Cardiac septum (tissue), 1 donor: ENCODE measurements around the gene C1QTNF6. TPM values are rescaled to one million over a fixed set of nuclear protein-coding genes. Genes with fewer than 3 reads are reported as not detected.

Experiments used
- DNase-seq: peaks from one replicate; pipeline ENCODE4 v3.0.0-alpha.2; 2020; ENCODE audit warnings: low spot score
- intact Hi-C: fragments of 100-400 bp; cut with DNase I; formaldehyde crosslinking; loops from one replicate; pipeline ENCODE4 v1.14.0; 2022
- total RNA-seq: library from RNA; stranded (reverse); fragmentation: NEBNext Ultra II Directional; extraction: Animal tissue kit (Norgen Biotek cat#: 25700); gene quantifications from one replicate; pipeline ENCODE4 v1.2.1, GENCODE V29; 2021
- donor health status: DM: no; HTN: no; CAD: no.

C1QTNF6 gene
- total RNA-seq, 1 donor from 2014 or later, result 2.8 TPM

DNA sequence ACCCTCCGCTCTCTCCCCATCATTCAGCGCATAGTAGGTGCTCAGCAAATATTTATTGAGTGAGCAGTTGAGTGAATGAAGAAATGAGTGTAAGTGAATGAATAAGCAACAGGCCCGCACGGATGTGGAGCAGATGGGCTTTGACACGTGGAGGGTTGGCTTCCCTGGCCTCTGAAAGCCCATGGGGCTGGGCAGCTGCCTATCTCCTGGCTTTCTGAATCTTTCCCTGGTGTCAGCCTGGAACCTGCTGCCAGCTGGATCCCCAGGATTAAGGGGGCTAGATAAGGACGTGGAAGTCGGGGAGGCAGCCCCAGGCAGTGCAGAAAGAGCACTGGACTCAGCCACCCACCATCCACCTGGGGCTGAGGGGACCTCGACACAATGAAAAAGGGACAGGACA is 50.9 kb downstream of the C1QTNF6 start:
- intact Hi-C loops, result no loop called here

DNA sequence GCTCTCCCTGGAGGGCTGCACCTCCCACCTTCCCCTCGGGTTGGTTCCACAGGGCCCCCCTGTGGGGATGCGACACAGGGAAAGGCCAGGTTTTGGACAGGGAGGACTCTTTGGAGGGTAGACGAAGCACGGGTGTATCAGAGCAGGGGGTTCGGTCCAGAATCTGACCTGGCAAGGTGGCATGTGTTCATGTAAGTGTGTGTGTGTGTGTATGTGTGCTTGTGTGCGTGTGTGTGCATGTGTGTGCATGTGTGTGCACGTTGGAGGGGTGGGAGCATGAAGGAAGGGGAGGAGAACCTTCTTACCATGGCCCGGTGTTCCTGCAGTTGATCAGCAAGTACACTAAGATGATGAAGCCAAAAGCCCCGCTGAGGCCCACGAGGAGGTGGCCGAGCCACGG is 53.0 kb downstream of the C1QTNF6 start:
- intact Hi-C loops, result no loop called here
- no peak for DNase-seq

More for the DNA sequence above, 50.9 kb downstream of the C1QTNF6 start:
- no peak for DNase-seq

DNA sequence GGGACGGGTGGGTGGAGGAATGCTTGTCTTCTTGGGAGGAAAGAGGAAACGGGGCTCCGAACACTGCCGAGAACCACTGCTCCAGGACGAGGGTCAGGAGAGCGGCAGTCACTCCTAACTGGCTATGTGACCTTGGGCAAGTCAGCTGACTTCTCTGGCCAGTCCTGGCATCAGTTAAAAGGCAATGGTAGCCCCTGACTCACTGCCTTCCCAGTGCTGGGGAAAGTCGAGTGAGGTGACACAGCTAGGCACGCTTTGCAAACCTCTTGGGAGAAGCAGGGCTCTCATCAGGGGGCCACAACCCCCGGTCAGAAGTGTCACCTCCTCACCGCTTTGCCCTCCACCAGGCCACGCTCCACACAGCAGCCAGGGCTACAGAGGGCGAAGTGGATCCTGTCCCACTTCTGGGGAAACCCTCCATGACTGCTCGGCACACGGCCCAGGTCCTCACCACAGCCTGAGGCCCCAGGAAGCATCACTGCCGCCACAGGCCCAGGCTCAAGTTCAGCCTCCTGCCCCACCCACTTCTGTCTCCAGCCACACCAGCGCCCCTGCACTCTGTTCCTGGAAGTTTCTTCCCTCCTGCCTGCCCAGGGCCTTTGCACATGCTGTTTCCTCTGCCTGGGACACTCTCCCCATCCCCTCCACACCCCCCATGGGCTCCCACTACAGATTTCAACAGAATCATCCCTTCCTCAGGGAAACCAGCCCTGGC is 54.6 kb downstream of the C1QTNF6 start:
- no peak for DNase-seq
- intact Hi-C loops, result no loop called here

DNA sequence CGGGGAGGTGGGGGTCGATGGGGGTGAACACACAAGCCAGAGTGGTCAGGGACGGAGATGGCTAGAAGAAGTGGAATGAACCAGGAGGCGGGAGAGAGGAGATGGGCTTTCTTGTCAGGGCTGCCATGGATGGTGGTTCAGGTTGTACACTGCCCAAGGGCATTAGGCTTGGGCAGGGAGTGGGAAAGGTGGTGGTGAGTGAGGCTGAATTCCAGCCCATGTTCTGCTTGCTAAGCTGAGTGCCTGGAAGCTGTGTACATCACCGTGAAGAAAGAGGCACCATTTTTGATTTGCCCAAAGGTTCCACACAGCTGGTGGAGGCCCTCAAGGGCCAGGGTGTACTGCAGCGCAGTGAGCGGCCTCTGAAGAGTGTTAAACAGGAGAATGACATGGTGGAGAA is 55.3 kb downstream of the C1QTNF6 start:
- intact Hi-C loops, result no loop called here
- no peak for DNase-seq

Other genes starting within 250 kb of the C1QTNF6 start
- 29.7 TPM for gene TST, start 168.8 kb downstream of the C1QTNF6 start, total RNA-seq
- gene MPST, start 168.5 kb downstream of the C1QTNF6 start, total RNA-seq, result 33.5 TPM
- 50.2 TPM for gene KCTD17, start 136.5 kb downstream of the C1QTNF6 start, total RNA-seq
- gene TMPRSS6, start 78.5 kb downstream of the C1QTNF6 start, total RNA-seq, result not detected
- 0.51 TPM for gene IL2RB, start 38.3 kb downstream of the C1QTNF6 start, total RNA-seq
- not detected for gene SSTR3, start 24.2 kb upstream of the C1QTNF6 start, total RNA-seq
- gene RAC2, start 56.0 kb upstream of the C1QTNF6 start, total RNA-seq, result 5.1 TPM
- 8.0 TPM for gene CYTH4, start 94.3 kb upstream of the C1QTNF6 start, total RNA-seq
- gene ELFN2, start 239.2 kb upstream of the C1QTNF6 start, total RNA-seq, result 0.03 TPM